GM12878 (cell line): ENCODE measurements around the gene SKIC8. TPM values are rescaled to one million over a fixed set of nuclear protein-coding genes. Genes with fewer than 3 reads are reported as not detected.

Experiments used
- CREB1 ChIP-seq: IDR thresholded peaks from 2 replicates; pipeline ENCODE4 v1.6.1; 2012; ENCODE audit warnings: low read depth, mild to moderate bottlenecking, inconsistent platforms
- EED ChIP-seq: sonication (generic); IDR thresholded peaks from 2 replicates; pipeline ENCODE4 v1.6.1; 2016; ENCODE audit warnings: antibody characterized with exemption, low read depth
- EGR1 ChIP-seq, 2 experiments: IDR thresholded peaks; 1 replicate in 1 of 2; 2 replicates in 1 of 2; pipeline ENCODE4 v1.6.1; 2011 to 2012; ENCODE audit warnings: low read depth in 2 of 2, low read length in 2 of 2, borderline replicate concordance in 1 of 2, mild to moderate bottlenecking in 1 of 2, moderate library complexity in 1 of 2
- NFYB ChIP-seq: IDR thresholded peaks from 2 replicates; pipeline ENCODE4 v1.6.1; 2011; ENCODE audit warnings: low read depth, mild to moderate bottlenecking, low read length, improper control_type of control experiment, moderate library complexity; ENCODE audit not compliant: insufficient read depth
- NR2C1 ChIP-seq: fragments of 450-650 bp; IDR thresholded peaks from 2 replicates; pipeline ENCODE4 v1.6.1; 2017; ENCODE audit warnings: antibody characterized with exemption, mild to moderate bottlenecking, moderate library complexity
- WRNIP1 ChIP-seq: IDR thresholded peaks from 2 replicates; pipeline ENCODE4 v1.6.1; 2011; ENCODE audit warnings: low read depth, low read length, improper control_type of control experiment, borderline replicate concordance
- YBX1 ChIP-seq: fragments of 450-650 bp; IDR thresholded peaks from 2 replicates; pipeline ENCODE4 v1.6.1; 2016; ENCODE audit warnings: antibody characterized with exemption
- ZNF24 ChIP-seq: fragments of 450-650 bp; IDR thresholded peaks from 2 replicates; pipeline ENCODE4 v1.6.1; 2017; ENCODE audit warnings: antibody characterized with exemption, mild to moderate bottlenecking
- polyA plus RNA-seq, 11 experiments: library from polyadenylated mRNA; depleted of rRNA in 4 of 11; unstranded in 6 of 11; stranded (reverse) in 5 of 11; fragments of >200 nt; fragmentation: Nextera tagmentation in 4 of 11; fragmentation: Illumina TruSeq in 1 of 11; extraction: Ambion mirVana in 4 of 11; extraction: Trizol in 1 of 11; gene quantifications; 1 replicate in 1 of 11; 2 replicates in 10 of 11; pipeline versions ENCODE4 v1.2.1 to v1.2.3, GENCODE V29; 2011 to 2016; ENCODE audit warnings: inconsistent platforms in 2 of 11, missing spikeins in 2 of 11, low read depth in 1 of 11
- total RNA-seq, 4 experiments: library from RNA; depleted of rRNA in 3 of 4; stranded (reverse); fragments of >200 nt in 3 of 4; fragmentation: Illumina TruSeq in 1 of 4; extraction: Trizol in 1 of 4; gene quantifications; 2 replicates each; pipeline versions ENCODE4 v1.2.1 to v1.2.3, GENCODE V29; 2013 to 2021
- TF ChIP-seq, protein P1 (sequence below): fragments of 450-650 bp; IDR thresholded peaks from 2 replicates; pipeline ENCODE4 v1.6.1; 2017; ENCODE audit warnings: mild to moderate bottlenecking, moderate library complexity
- TF ChIP-seq, protein P2 (sequence below): fragments of 450-650 bp; IDR thresholded peaks from 2 replicates; pipeline ENCODE4 v1.6.1; 2018; ENCODE audit warnings: borderline replicate concordance, mild to moderate bottlenecking; ENCODE audit not compliant: partially characterized antibody
- TF ChIP-seq, protein P3 (sequence below): fragments of 150-350 bp; IDR thresholded peaks from 2 replicates; pipeline ENCODE4 v1.6.1; 2016; ENCODE audit warnings: low read depth, low read length
- TF ChIP-seq, protein P4 (sequence below): IDR thresholded peaks from 2 replicates; pipeline ENCODE4 v1.6.1; 2011; ENCODE audit warnings: borderline replicate concordance, low read depth, mild to moderate bottlenecking, moderate library complexity, mixed read lengths, low read length; ENCODE audit not compliant: insufficient read depth; ENCODE audit errors: extremely low read length
- TF ChIP-seq, protein P5 (sequence below): fragments of 450-650 bp; IDR thresholded peaks from 2 replicates; pipeline ENCODE4 v1.6.1; 2018; ENCODE audit warnings: mild to moderate bottlenecking, low read depth, moderate library complexity; ENCODE audit not compliant: partially characterized antibody
- TF ChIP-seq, protein P6 (sequence below): IDR thresholded peaks from 2 replicates; pipeline ENCODE4 v1.6.1; 2012; ENCODE audit warnings: low read depth, low read length, improper control_type of control experiment

Gene SKIC8
- total and polyA plus RNA-seq, 10 of the 15 experiments (the other 5 are each of a cell fraction or from before 2014, with no cell fraction given): 57.0 to 288 (median 128) TPM

DNA sequence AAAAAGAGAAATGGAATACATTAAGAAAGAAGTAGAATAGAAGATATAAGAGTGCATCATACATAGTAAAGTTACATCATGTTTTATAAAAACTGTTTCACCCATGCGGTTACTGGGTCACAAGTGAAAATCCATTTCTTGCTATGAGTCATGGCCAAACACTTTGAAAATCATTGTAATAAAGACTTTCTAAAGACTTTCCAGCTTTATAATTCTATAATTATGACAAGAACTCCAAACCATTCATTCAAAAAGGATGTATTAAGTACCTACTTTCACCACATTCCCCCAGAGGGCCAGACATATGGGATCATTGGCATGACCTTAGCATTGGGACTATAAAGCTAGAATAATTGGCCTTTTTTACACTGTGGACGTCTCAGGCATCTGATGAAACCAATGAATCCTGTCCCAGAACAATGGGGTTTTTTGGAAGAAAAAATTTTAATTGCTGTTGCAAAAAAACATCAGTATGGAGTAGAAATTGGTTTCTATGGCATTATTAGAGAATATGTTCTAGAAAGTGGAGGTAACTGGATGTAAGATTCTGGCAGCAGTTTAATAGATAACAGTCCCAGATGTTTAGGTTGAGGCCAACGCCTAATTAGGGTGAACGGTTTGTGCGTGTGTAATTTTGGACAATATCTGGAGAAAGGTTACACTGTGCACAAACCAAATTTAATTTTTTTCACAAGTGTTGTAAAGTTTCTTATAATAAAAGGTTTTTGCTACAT is 3.3 kb upstream of the SKIC8 start (continued):
- TF ChIP-seq, protein P1, sequence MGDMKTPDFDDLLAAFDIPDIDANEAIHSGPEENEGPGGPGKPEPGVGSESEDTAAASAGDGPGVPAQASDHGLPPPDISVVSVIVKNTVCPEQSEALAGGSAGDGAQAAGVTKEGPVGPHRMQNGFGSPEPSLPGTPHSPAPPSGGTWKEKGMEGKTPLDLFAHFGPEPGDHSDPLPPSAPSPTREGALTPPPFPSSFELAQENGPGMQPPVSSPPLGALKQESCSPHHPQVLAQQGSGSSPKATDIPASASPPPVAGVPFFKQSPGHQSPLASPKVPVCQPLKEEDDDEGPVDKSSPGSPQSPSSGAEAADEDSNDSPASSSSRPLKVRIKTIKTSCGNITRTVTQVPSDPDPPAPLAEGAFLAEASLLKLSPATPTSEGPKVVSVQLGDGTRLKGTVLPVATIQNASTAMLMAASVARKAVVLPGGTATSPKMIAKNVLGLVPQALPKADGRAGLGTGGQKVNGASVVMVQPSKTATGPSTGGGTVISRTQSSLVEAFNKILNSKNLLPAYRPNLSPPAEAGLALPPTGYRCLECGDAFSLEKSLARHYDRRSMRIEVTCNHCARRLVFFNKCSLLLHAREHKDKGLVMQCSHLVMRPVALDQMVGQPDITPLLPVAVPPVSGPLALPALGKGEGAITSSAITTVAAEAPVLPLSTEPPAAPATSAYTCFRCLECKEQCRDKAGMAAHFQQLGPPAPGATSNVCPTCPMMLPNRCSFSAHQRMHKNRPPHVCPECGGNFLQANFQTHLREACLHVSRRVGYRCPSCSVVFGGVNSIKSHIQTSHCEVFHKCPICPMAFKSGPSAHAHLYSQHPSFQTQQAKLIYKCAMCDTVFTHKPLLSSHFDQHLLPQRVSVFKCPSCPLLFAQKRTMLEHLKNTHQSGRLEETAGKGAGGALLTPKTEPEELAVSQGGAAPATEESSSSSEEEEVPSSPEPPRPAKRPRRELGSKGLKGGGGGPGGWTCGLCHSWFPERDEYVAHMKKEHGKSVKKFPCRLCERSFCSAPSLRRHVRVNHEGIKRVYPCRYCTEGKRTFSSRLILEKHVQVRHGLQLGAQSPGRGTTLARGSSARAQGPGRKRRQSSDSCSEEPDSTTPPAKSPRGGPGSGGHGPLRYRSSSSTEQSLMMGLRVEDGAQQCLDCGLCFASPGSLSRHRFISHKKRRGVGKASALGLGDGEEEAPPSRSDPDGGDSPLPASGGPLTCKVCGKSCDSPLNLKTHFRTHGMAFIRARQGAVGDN: no peak
- TF ChIP-seq, protein P2, sequence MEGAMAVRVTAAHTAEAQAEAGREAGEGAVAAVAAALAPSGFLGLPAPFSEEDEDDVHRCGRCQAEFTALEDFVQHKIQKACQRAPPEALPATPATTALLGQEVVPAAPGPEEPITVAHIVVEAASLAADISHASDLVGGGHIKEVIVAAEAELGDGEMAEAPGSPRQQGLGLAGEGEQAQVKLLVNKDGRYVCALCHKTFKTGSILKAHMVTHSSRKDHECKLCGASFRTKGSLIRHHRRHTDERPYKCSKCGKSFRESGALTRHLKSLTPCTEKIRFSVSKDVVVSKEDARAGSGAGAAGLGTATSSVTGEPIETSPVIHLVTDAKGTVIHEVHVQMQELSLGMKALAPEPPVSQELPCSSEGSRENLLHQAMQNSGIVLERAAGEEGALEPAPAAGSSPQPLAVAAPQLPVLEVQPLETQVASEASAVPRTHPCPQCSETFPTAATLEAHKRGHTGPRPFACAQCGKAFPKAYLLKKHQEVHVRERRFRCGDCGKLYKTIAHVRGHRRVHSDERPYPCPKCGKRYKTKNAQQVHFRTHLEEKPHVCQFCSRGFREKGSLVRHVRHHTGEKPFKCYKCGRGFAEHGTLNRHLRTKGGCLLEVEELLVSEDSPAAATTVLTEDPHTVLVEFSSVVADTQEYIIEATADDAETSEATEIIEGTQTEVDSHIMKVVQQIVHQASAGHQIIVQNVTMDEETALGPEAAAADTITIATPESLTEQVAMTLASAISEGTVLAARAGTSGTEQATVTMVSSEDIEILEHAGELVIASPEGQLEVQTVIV: no peak
- TF ChIP-seq, protein P3, sequence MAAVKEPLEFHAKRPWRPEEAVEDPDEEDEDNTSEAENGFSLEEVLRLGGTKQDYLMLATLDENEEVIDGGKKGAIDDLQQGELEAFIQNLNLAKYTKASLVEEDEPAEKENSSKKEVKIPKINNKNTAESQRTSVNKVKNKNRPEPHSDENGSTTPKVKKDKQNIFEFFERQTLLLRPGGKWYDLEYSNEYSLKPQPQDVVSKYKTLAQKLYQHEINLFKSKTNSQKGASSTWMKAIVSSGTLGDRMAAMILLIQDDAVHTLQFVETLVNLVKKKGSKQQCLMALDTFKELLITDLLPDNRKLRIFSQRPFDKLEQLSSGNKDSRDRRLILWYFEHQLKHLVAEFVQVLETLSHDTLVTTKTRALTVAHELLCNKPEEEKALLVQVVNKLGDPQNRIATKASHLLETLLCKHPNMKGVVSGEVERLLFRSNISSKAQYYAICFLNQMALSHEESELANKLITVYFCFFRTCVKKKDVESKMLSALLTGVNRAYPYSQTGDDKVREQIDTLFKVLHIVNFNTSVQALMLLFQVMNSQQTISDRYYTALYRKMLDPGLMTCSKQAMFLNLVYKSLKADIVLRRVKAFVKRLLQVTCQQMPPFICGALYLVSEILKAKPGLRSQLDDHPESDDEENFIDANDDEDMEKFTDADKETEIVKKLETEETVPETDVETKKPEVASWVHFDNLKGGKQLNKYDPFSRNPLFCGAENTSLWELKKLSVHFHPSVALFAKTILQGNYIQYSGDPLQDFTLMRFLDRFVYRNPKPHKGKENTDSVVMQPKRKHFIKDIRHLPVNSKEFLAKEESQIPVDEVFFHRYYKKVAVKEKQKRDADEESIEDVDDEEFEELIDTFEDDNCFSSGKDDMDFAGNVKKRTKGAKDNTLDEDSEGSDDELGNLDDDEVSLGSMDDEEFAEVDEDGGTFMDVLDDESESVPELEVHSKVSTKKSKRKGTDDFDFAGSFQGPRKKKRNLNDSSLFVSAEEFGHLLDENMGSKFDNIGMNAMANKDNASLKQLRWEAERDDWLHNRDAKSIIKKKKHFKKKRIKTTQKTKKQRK: no peak
- TF ChIP-seq, protein P4, sequence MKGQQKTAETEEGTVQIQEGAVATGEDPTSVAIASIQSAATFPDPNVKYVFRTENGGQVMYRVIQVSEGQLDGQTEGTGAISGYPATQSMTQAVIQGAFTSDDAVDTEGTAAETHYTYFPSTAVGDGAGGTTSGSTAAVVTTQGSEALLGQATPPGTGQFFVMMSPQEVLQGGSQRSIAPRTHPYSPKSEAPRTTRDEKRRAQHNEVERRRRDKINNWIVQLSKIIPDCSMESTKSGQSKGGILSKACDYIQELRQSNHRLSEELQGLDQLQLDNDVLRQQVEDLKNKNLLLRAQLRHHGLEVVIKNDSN: no peak
- TF ChIP-seq WRNIP1 (no peak), EGR1 (IDR thresholded peaks at IDR 0.05; ENCODE audit: borderline replicate concordance in 1 of 2, low read depth in 2 of 2, low read length in 2 of 2) (no peak), NFYB (no peak), YBX1 (no peak), CREB1 (peak; percentile 90), NR2C1 (no peak), ZNF24 (no peak), EED (no peak)
- TF ChIP-seq, protein P5, sequence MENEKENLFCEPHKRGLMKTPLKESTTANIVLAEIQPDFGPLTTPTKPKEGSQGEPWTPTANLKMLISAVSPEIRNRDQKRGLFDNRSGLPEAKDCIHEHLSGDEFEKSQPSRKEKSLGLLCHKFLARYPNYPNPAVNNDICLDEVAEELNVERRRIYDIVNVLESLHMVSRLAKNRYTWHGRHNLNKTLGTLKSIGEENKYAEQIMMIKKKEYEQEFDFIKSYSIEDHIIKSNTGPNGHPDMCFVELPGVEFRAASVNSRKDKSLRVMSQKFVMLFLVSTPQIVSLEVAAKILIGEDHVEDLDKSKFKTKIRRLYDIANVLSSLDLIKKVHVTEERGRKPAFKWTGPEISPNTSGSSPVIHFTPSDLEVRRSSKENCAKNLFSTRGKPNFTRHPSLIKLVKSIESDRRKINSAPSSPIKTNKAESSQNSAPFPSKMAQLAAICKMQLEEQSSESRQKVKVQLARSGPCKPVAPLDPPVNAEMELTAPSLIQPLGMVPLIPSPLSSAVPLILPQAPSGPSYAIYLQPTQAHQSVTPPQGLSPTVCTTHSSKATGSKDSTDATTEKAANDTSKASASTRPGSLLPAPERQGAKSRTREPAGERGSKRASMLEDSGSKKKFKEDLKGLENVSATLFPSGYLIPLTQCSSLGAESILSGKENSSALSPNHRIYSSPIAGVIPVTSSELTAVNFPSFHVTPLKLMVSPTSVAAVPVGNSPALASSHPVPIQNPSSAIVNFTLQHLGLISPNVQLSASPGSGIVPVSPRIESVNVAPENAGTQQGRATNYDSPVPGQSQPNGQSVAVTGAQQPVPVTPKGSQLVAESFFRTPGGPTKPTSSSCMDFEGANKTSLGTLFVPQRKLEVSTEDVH: no peak
- TF ChIP-seq, protein P6, sequence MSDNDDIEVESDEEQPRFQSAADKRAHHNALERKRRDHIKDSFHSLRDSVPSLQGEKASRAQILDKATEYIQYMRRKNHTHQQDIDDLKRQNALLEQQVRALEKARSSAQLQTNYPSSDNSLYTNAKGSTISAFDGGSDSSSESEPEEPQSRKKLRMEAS: no peak
